ENCODE measurements around the gene PRKG1. TPM values are rescaled to one million over a fixed set of nuclear protein-coding genes. Genes with fewer than 3 reads are reported as not detected.

The PRKG1 gene
- total RNA-seq, 1 donor from 2014 or later: 26.4 TPM

- H3K9me3 Mint-ChIP-seq: no peaks in the 10 kb centered on the region
- H2AFZ ChIP-seq (replicated peaks): no peak overlapping the region
- no peaks in the 10 kb centered on the region for H3K27me3 Mint-ChIP-seq (ENCODE audit: insufficient read depth, low read depth)
- peaks cover 36% of the 10 kb centered on the region for H3K4me1 ChIP-seq
- no peaks in the 10 kb centered on the region for H4K20me1 ChIP-seq (ENCODE audit: low read depth)
- H3F3A ChIP-seq (ENCODE audit: low read depth): peaks cover 16% of the 10 kb centered on the region
- H3K4me1 Mint-ChIP-seq: peaks cover 10% of the 10 kb centered on the region
- H3K9me3 ChIP-seq (ENCODE audit: low read depth): no peaks in the 10 kb centered on the region
- no peak overlapping the region for H3K27ac ChIP-seq
- H3K4me2 ChIP-seq: no peak overlapping the region
- no peak overlapping the region for H3K4me3 Mint-ChIP-seq
- TF ChIP-seq EZH2phosphoT487 (IDR thresholded peaks at IDR 0.05): no peak
- TF ChIP-seq EZH2 (IDR thresholded peaks at IDR 0.05): no peak
- no peak for TF ChIP-seq CTCF (IDR thresholded peaks at IDR 0.05)
- no peaks in the 10 kb centered on the region for H3K36me3 ChIP-seq
- H3K79me2 ChIP-seq (ENCODE audit: low read depth): no peaks in the 10 kb centered on the region
- H3K36me3 Mint-ChIP-seq: no peaks in the 10 kb centered on the region
- DNase-seq (ENCODE audit: low spot score): no peak
- H3K9ac ChIP-seq: no peak overlapping the region
- no peaks in the 10 kb centered on the region for H3K27me3 ChIP-seq
- no peak overlapping the region for H3K4me3 ChIP-seq
- H3K27ac Mint-ChIP-seq: no peak overlapping the region
These were observed 457.8 kb downstream of the PRKG1 start for GRCh38 chr10:51532044-51532443.

GRCh38 chr10:51542853-51543252 is 468.6 kb downstream of the PRKG1 start:
- Mint-ChIP-seq H3K27ac (no peak overlapping the region), H3K4me1 (no peaks in the 10 kb centered on the region), H3K4me3 (no peak overlapping the region), H3K36me3 (no peaks in the 10 kb centered on the region), H3K9me3 (no peaks in the 10 kb centered on the region), H3K27me3 (ENCODE audit: insufficient read depth, low read depth) (peaks cover 2% of the 10 kb centered on the region)
- no peaks in the 10 kb centered on the region for H3K27me3 ChIP-seq
- H3K9me3 ChIP-seq (ENCODE audit: low read depth): no peaks in the 10 kb centered on the region
- DNase-seq (ENCODE audit: low spot score): no peak
- no peak overlapping the region for H2AFZ ChIP-seq (replicated peaks)
- H3K4me2 ChIP-seq: no peak overlapping the region
- no peaks in the 10 kb centered on the region for H3K4me1 ChIP-seq
- no peaks in the 10 kb centered on the region for H3K36me3 ChIP-seq
- H3K4me3 ChIP-seq: no peak overlapping the region
- no peaks in the 10 kb centered on the region for H3K79me2 ChIP-seq (ENCODE audit: low read depth)
- no peaks in the 10 kb centered on the region for H3F3A ChIP-seq (ENCODE audit: low read depth)
- H4K20me1 ChIP-seq (ENCODE audit: low read depth): no peaks in the 10 kb centered on the region
- no peak overlapping the region for H3K27ac ChIP-seq
- H3K9ac ChIP-seq: no peak overlapping the region
- no peak for TF ChIP-seq EZH2phosphoT487 (IDR thresholded peaks at IDR 0.05)
- no peak for TF ChIP-seq CTCF (IDR thresholded peaks at IDR 0.05)

GRCh38 chr10:51544933-51545332 is 470.6 kb downstream of the PRKG1 start:
- Histone ChIP-seq H3K27ac (no peak overlapping the region), H3K36me3 (no peaks in the 10 kb centered on the region), H3F3A (ENCODE audit: low read depth) (no peaks in the 10 kb centered on the region), H3K79me2 (ENCODE audit: low read depth) (no peaks in the 10 kb centered on the region), H3K27me3 (no peaks in the 10 kb centered on the region), H3K4me3 (no peak overlapping the region), H3K9me3 (ENCODE audit: low read depth) (no peaks in the 10 kb centered on the region), H3K4me1 (no peaks in the 10 kb centered on the region), H3K4me2 (no peak overlapping the region), H2AFZ (replicated peaks) (no peak overlapping the region), H3K9ac (no peak overlapping the region), H4K20me1 (ENCODE audit: low read depth) (no peaks in the 10 kb centered on the region)
- Mint-ChIP-seq H3K36me3 (no peaks in the 10 kb centered on the region), H3K27me3 (ENCODE audit: insufficient read depth, low read depth) (peaks cover 2% of the 10 kb centered on the region), H3K4me3 (no peak overlapping the region), H3K9me3 (no peaks in the 10 kb centered on the region), H3K4me1 (no peaks in the 10 kb centered on the region), H3K27ac (peak overlapping the region; percentile 12)
- TF ChIP-seq EZH2 (IDR thresholded peaks at IDR 0.05) (no peak), CTCF (IDR thresholded peaks at IDR 0.05) (no peak), EZH2phosphoT487 (IDR thresholded peaks at IDR 0.05) (no peak)
- no peak for DNase-seq (ENCODE audit: low spot score)
